IMR-90 (cell line): Measurements from ENCODE around the gene FKRP. TPM values are rescaled to one million over a fixed set of nuclear protein-coding genes. Genes with fewer than 3 reads are reported as not detected.

ENCODE experiments used
- ATAC-seq: fragments of 200-7000 bp; cut with Tn5 transposase; 2 replicates; pipeline ENCODE4 v1.9.1; 2020; ENCODE audit warnings: low read depth, mild to moderate bottlenecking, moderate library complexity
- BruUV-seq: library from RNA; stranded (reverse); fragments of 400-500 nt; replicated peaks from 2 replicates; lab custom pipeline; 2021; lab: Mats Ljungman, UMichigan
- CTCF ChIA-PET: fragments of 300-600 bp; formaldehyde crosslinking; extraction: SDS; loops from one replicate; lab custom pipeline; 2021; ENCODE audit warnings: antibody characterized with exemption; lab: Yijun Ruan, JAX
- POLR2A ChIA-PET: fragments of 300-600 bp; sonication (Branson Sonifier 250); formaldehyde crosslinking; loops from one replicate; lab custom pipeline; 2022; ENCODE audit warnings: antibody characterized with exemption; ENCODE audit not compliant: unreplicated experiment; lab: Charles Lee
- DNase-seq: peaks from one replicate; pipeline ENCODE4 v3.0.0; 2013
- H2AFZ ChIP-seq: replicated peaks from 2 replicates; pipeline ENCODE3; 2013; ENCODE audit warnings: low read length, mild to moderate bottlenecking; ENCODE audit not compliant: poor library complexity
- H2AK5ac ChIP-seq: 2 replicates; pipeline ENCODE4 v1.6.1; 2013; ENCODE audit warnings: low read depth, low read length, inconsistent platforms
- H2AK9ac ChIP-seq: replicated peaks from 2 replicates; pipeline ENCODE3; 2013; ENCODE audit warnings: mild to moderate bottlenecking, low read depth, low read length, moderate library complexity; ENCODE audit not compliant: poor library complexity
- H2BK120ac ChIP-seq: 2 replicates; pipeline ENCODE4 v1.6.1; 2013; ENCODE audit warnings: low read depth, low read length, inconsistent platforms
- H2BK15ac ChIP-seq: 3 replicates; pipeline ENCODE4 v1.6.1; 2013; ENCODE audit warnings: low read depth, low read length, inconsistent platforms
- H2BK20ac ChIP-seq: 2 replicates; pipeline ENCODE4 v1.6.1; 2013; ENCODE audit warnings: low read depth, mild to moderate bottlenecking, inconsistent platforms, low read length, moderate library complexity
- H2BK5ac ChIP-seq: 2 replicates; pipeline ENCODE4 v1.6.1; 2013; ENCODE audit warnings: mild to moderate bottlenecking, low read depth, low read length, inconsistent platforms; ENCODE audit not compliant: poor library complexity, severe bottlenecking
- H3K14ac ChIP-seq: replicated peaks from 2 replicates; pipeline ENCODE4 v1.6.1; 2013; ENCODE audit warnings: low read depth, low read length, inconsistent platforms
- H3K18ac ChIP-seq: 2 replicates; pipeline ENCODE4 v1.6.1; 2013; ENCODE audit warnings: low read depth, low read length, control low read depth
- H3K23ac ChIP-seq: 2 replicates; pipeline ENCODE4 v1.6.1; 2013; ENCODE audit warnings: low read depth, low read length, inconsistent platforms
- H3K27ac ChIP-seq: 2 replicates; pipeline ENCODE4 v1.5.1; 2013; ENCODE audit warnings: mild to moderate bottlenecking, control low read depth, low read length; ENCODE audit not compliant: insufficient read depth
- H3K27me3 ChIP-seq: 2 replicates; pipeline ENCODE4 v1.6.1; 2013; ENCODE audit warnings: low read length; ENCODE audit not compliant: control insufficient read depth, insufficient read depth
- H3K36me3 ChIP-seq: 2 replicates; pipeline ENCODE4 v1.6.1; 2013; ENCODE audit warnings: low read length, mixed read lengths; ENCODE audit not compliant: control insufficient read depth, insufficient read depth
- H3K4ac ChIP-seq: 2 replicates; pipeline ENCODE4 v1.6.1; 2013; ENCODE audit warnings: low read depth, low read length, inconsistent platforms
- H3K4me1 ChIP-seq: 2 replicates; pipeline ENCODE4 v1.6.1; 2013; ENCODE audit warnings: low read length, mixed read lengths; ENCODE audit not compliant: control insufficient read depth, insufficient read depth
- H3K4me2 ChIP-seq: 2 replicates; pipeline ENCODE4 v1.6.1; 2013; ENCODE audit warnings: low read depth, mild to moderate bottlenecking, control low read depth, low read length, moderate library complexity
- H3K4me3 ChIP-seq: 2 replicates; pipeline ENCODE4 v1.5.1; 2013; ENCODE audit warnings: low read depth, mild to moderate bottlenecking, control low read depth, low read length, moderate library complexity; ENCODE audit not compliant: insufficient read depth
- H3K56ac ChIP-seq: 2 replicates; pipeline ENCODE4 v1.6.1; 2013; ENCODE audit warnings: low read length, inconsistent platforms; ENCODE audit not compliant: insufficient read depth; ENCODE audit errors: extremely low read depth
- H3K79me1 ChIP-seq, 2 experiments: 2 replicates each; pipeline ENCODE4 v1.6.1; 2013; ENCODE audit warnings: low read length in 2 of 2, inconsistent platforms in 1 of 2, low read depth in 1 of 2
- H3K9ac ChIP-seq: 2 replicates; pipeline ENCODE4 v1.6.1; 2013; ENCODE audit warnings: low read depth, low read length, control low read depth
- H3K9me1 ChIP-seq: 2 replicates; pipeline ENCODE4 v1.6.1; 2013; ENCODE audit warnings: low read length, inconsistent platforms; ENCODE audit not compliant: insufficient read depth
- H3K9me3 ChIP-seq: 2 replicates; pipeline ENCODE4 v1.6.1; 2013; ENCODE audit warnings: low read length; ENCODE audit not compliant: control insufficient read depth, insufficient read depth
- H4K20me1 ChIP-seq: 2 replicates; pipeline ENCODE4 v1.6.1; 2013; ENCODE audit warnings: low read length, inconsistent platforms; ENCODE audit not compliant: insufficient read depth
- H4K5ac ChIP-seq: 2 replicates; pipeline ENCODE4 v1.6.1; 2013; ENCODE audit warnings: mild to moderate bottlenecking, low read depth, low read length, control low read depth
- H4K8ac ChIP-seq, 2 experiments: 2 replicates each; pipeline ENCODE4 v1.6.1; 2013; ENCODE audit warnings: low read depth in 2 of 2, low read length in 2 of 2, control low read depth in 1 of 2, inconsistent platforms in 1 of 2
- H4K91ac ChIP-seq: 2 replicates; pipeline ENCODE4 v1.6.1; 2013; ENCODE audit warnings: low read depth, low read length, inconsistent platforms; ENCODE audit not compliant: insufficient read depth
- BHLHE40 ChIP-seq: fragments of 150-350 bp; IDR thresholded peaks from 2 replicates; pipeline ENCODE4 v1.6.1; 2016; ENCODE audit warnings: mild to moderate bottlenecking, low read depth, low read length
- CEBPB ChIP-seq: IDR thresholded peaks from 2 replicates; pipeline ENCODE4 v1.6.1; 2012; ENCODE audit warnings: low read depth, low read length, improper control_type of control experiment
- CHD1 ChIP-seq: IDR thresholded peaks from 2 replicates; pipeline ENCODE4 v1.6.1; 2012; ENCODE audit warnings: low read depth, low read length, improper control_type of control experiment
- CTCF ChIP-seq: conservative IDR thresholded peaks from 2 replicates; pipeline ENCODE4 v1.5.1; 2012; ENCODE audit warnings: mild to moderate bottlenecking, low read depth, low read length, improper control_type of control experiment
- ELK1 ChIP-seq: fragments of 150-350 bp; IDR thresholded peaks from 2 replicates; pipeline ENCODE4 v1.6.1; 2016; ENCODE audit warnings: low read depth, mild to moderate bottlenecking, low read length, moderate library complexity, borderline replicate concordance
- FOS ChIP-seq: fragments of 150-350 bp; IDR thresholded peaks from 2 replicates; pipeline ENCODE4 v1.6.1; 2016; ENCODE audit warnings: low read depth, low read length
- MAFK ChIP-seq: IDR thresholded peaks from 2 replicates; pipeline ENCODE4 v1.6.1; 2012; ENCODE audit warnings: low read depth, low read length, improper control_type of control experiment
- MAZ ChIP-seq: IDR thresholded peaks from 2 replicates; pipeline ENCODE4 v1.6.1; 2012; ENCODE audit warnings: low read depth, mild to moderate bottlenecking, low read length, improper control_type of control experiment, moderate library complexity, borderline replicate concordance
- MXI1 ChIP-seq: IDR thresholded peaks from 2 replicates; pipeline ENCODE4 v1.6.1; 2012; ENCODE audit warnings: low read depth, mild to moderate bottlenecking, low read length, moderate library complexity, borderline replicate concordance
- POLR2A ChIP-seq: IDR thresholded peaks from 2 replicates; pipeline ENCODE4 v1.6.1; 2012; ENCODE audit warnings: mild to moderate bottlenecking, low read depth, low read length
- RAD21 ChIP-seq: IDR thresholded peaks from 2 replicates; pipeline ENCODE4 v1.6.1; 2012; ENCODE audit warnings: low read length, improper control_type of control experiment
- RCOR1 ChIP-seq: IDR thresholded peaks from 2 replicates; pipeline ENCODE4 v1.6.1; 2012; ENCODE audit warnings: mild to moderate bottlenecking, low read length, improper control_type of control experiment; ENCODE audit not compliant: insufficient replicate concordance
- RFX5 ChIP-seq: IDR thresholded peaks from 2 replicates; pipeline ENCODE4 v1.8.0; 2012; ENCODE audit warnings: low read depth, mild to moderate bottlenecking, low read length, moderate library complexity
- SMC3 ChIP-seq: fragments of 150-350 bp; IDR thresholded peaks from 2 replicates; pipeline ENCODE4 v1.6.1; 2016; ENCODE audit warnings: low read depth, mild to moderate bottlenecking, antibody characterized with exemption, low read length, moderate library complexity
- USF2 ChIP-seq: fragments of 150-350 bp; IDR thresholded peaks from 2 replicates; pipeline ENCODE4 v1.6.1; 2017; ENCODE audit warnings: mild to moderate bottlenecking, antibody characterized with exemption, low read length, low read depth
- WGBS, 2 experiments: methylation state at CpG; one replicate each; pipeline versions ENCODE4 v1.1.5 to v1.1.7; 2013; ENCODE audit warnings: missing lambda C conversion rate in 2 of 2; ENCODE audit not compliant: insufficient read length in 1 of 2; ENCODE audit errors: extremely low coverage in 2 of 2; 5-methylcytosine and 5-hydroxymethylcytosine counted together
- dilution Hi-C: fragments of 300-500 bp; cut with HindIII; formaldehyde crosslinking; loops from one replicate; pipeline ENCODE4 v1.14.3; 2018; ENCODE audit warnings: low sequenced_read_pairs; ENCODE audit not compliant: unreplicated experiment
- in situ Hi-C: fragments of 300-500 bp; cut with MboI; formaldehyde crosslinking; loops from 3 replicates; pipeline ENCODE4 v1.14.3; 2019; ENCODE audit warnings: low sequenced_read_pairs, inconsistent platforms, mixed read lengths
- intact Hi-C: fragments of 100-400 bp; cut with micrococcal nuclease; formaldehyde crosslinking; loops from 2 replicates; pipeline ENCODE4 v1.10.0; 2022
- polyA plus RNA-seq, 3 experiments: library from polyadenylated mRNA; depleted of rRNA; stranded (reverse); fragments of >200 nt; gene quantifications; 2 replicates each; pipeline ENCODE4 v1.2.3, GENCODE V29; 2012; ENCODE audit warnings: low replicate concordance in 1 of 3
- total RNA-seq: library from RNA; depleted of rRNA; stranded (reverse); fragments of >200 nt; gene quantifications from 2 replicates; pipeline ENCODE4 v1.2.3, GENCODE V29; 2012

Gene FKRP
- total and polyA plus RNA-seq, 2 of the 4 experiments (the other 2 are of a cell fraction), result 6.1 to 25.3 TPM

- Histone ChIP-seq H3K79me1 (peaks cover 3 to 45% of the 10 kb centered on the region in 2 experiments), H3K56ac (peak overlapping the region; percentile 55; the same call in 1 of the 2 replicates), H3K36me3 (peaks cover 7% of the 10 kb centered on the region), H3K27me3 (no peaks in the 10 kb centered on the region), H3K9me1 (no peaks in the 10 kb centered on the region), H4K20me1 (peaks cover 2% of the 10 kb centered on the region; the same call in 1 of the 2 replicates), H2BK120ac (peak overlapping the region; percentile 64), H3K27ac (peak overlapping the region; percentile 45), H3K18ac (peak overlapping the region; percentile 27; the same call in 1 of the 2 replicates), H3K23ac (peak overlapping the region; percentile 89), H3K9ac (peak overlapping the region; percentile 61), H2AFZ (peak overlapping the region; percentile 85), H2BK5ac (peak overlapping the region; percentile 64), H3K4ac (peak overlapping the region; percentile 94), H3K4me3 (peak overlapping the region; percentile 42), H2AK9ac (peak overlapping the region; percentile 99), H3K4me2 (peak overlapping the region; percentile 96), H2BK20ac (peak overlapping the region; percentile 47; the same call in 1 of the 2 replicates), H3K9me3 (no peaks in the 10 kb centered on the region), H2BK15ac (no peak overlapping the region; the same call in 2 of the 3 replicates), H4K8ac (peak overlapping the region; percentile 85 to 88), H4K5ac (peak overlapping the region; percentile 61), H2AK5ac (peak overlapping the region; percentile 47), H3K14ac (peak overlapping the region; percentile 67), H3K4me1 (peaks cover 7% of the 10 kb centered on the region), H4K91ac (peak overlapping the region; percentile 74)
- intact Hi-C loops, result no loop called here
- no peak for ATAC-seq
- CTCF ChIA-PET, result no interaction called here
- DNase-seq, result no peak
- no TSS peak for BruUV-seq
- in situ Hi-C loops, result no loop called here
- no CpG with 5 or more reads among the region's 12 CpGs for WGBS, 2 experiments
- POLR2A ChIA-PET, result no interaction called here
- dilution Hi-C loops, result no loop called here
- TF ChIP-seq MXI1, result no peak
- TF ChIP-seq RCOR1, result no peak
- TF ChIP-seq FOS, result no peak
- TF ChIP-seq SMC3, result no peak
- TF ChIP-seq MAZ, result no peak
- no peak for TF ChIP-seq CTCF
- TF ChIP-seq POLR2A, result no peak
- no peak for TF ChIP-seq ELK1
- no peak for TF ChIP-seq RFX5
- no peak for TF ChIP-seq USF2
- no peak for TF ChIP-seq RAD21
- no peak for TF ChIP-seq MAFK
- no peak for TF ChIP-seq BHLHE40
- TF ChIP-seq CEBPB, result no peak
- TF ChIP-seq CHD1, result no peak
Observed at GRCh38 chr19:46714444-46715106, 31.3 kb upstream of the FKRP start.
